GM19099 (cell line): Measurements from ENCODE around the gene ARNT2.

Experiments used
- POLR2A ChIP-seq: IDR thresholded peaks from 3 replicates; pipeline ENCODE4 v1.6.1; 2011; ENCODE audit warnings: low read depth; ENCODE audit not compliant: insufficient read length; ENCODE audit errors: extremely low read depth

The ARNT2 gene

GRCh38 chr15:80550908-80551260, 146.7 kb downstream of the ARNT2 start:
- TF ChIP-seq POLR2A = no peak

DNA sequence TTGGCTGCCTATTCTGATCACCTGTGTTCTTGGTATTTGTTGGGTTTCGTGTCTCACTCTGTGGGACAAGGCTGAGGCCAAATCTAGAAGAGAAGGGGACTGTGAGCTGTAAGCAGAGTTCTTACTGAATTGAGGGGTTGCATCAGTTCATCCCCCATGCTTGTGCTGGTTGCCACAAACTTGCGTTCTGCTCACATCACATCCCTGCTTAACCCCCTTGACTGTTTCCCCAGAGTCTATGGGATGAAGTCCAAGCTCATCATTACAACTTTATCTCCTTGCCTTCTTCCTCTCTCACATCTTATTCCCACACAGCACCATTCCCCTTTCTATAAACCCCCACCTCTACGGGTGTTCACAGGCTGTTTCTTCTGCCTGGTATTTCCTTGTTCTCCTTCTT, 147.2 kb downstream of the ARNT2 start:
- no peak for TF ChIP-seq POLR2A

- TF ChIP-seq POLR2A = no peak
These were observed 150.4 kb downstream of the ARNT2 start for GRCh38 chr15:80554560-80554959.

DNA sequence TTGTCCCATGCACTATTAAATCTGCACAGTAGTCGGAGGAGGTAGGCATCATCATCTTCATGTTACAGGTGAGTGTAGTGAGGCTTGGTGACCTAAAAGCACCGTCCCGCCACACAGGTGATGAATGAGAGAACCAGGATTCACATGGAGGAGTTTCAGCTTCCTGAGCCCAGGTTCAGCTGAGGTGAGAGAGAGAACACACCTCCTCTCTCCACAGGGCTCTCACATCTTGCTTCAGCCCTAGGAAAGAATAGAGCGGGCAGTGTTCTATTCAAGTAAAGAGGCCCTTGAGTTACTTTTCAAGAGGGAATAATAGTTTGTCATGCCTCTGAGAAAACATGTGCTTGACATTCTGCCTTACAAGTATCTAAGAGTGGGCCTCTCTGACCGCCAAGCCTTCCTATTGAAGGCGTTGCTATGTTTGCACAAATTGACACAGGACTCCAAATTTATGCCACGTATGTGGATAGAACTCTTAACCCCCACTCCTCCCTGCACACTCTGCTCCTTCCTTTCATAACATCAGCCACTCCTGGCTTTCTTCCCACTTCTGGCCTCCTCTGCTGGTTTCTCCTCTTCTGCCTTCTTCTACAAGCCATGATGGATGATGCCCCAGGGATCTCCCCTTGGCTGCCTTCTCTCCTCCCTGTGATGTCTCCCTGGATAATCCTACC, 152.6 kb downstream of the ARNT2 start:
- TF ChIP-seq POLR2A = no peak

DNA sequence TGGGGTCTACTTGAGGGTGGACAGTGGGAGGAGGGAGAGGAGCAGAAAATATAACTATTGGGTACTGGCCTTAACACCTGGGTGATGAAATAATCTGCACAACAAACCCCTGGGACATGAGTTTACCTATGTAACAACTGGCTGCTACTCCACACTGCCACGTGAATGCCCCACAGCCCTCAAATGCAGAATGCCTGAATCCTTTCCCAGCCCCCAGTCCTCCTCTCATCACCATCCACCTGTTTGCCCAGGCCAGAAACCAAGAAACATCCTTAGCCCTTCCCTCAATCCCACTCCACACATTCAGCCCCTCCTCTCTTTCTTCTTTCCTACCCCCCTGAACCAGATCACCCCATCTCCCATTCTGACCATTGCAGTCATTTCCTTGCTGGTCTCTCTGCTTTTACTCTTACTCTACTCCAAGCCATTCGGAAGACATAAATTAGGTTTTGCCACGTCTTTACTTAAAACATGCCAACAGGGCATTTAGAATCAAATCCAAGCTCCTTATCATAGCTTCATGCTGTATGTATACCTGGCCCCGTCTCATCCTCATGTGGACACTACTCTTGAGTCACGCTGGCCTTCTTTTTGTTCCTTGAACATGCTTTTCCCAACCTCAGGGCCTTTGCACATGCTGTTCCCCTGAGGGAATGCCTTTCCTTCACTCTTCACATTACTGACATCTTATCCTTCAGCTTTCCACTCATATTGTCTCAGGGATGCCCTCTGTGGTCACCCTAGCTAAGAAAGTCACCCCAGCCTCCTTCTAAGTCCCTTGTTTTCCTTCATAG, 153.5 kb downstream of the ARNT2 start:
- TF ChIP-seq POLR2A = no peak

DNA sequence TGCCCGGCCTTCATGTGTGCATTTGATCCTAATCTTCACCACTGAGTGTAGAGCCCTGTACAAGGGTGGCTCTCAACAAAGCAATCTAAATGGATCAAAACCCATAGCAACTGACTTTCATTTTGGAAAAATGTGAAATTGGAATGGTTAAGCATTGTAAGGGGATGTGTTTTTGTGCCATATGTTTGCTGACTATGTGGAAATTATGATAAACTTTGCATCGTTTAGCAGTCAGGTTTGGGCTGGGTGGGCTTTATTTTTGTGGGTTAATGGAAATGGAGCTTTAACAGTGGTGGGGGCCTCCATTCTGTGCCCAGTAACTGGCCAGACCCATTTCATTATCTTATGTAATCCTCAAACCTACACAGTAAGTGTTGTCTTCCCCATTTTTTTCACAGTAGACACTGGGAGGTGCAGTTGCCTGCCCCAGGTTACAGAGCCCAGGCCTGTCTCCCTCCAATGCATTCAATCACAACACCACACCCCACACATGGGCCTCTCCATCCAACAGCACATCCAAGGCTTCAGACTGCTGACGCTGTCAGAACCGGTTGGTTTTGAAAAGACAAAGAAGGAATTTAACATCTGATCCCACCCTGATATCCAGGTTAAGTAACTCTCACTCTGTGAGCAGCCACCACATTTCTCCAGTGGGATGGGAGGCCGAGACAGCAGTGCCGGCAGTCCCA, 154.6 kb downstream of the ARNT2 start:
- TF ChIP-seq POLR2A = no peak

DNA sequence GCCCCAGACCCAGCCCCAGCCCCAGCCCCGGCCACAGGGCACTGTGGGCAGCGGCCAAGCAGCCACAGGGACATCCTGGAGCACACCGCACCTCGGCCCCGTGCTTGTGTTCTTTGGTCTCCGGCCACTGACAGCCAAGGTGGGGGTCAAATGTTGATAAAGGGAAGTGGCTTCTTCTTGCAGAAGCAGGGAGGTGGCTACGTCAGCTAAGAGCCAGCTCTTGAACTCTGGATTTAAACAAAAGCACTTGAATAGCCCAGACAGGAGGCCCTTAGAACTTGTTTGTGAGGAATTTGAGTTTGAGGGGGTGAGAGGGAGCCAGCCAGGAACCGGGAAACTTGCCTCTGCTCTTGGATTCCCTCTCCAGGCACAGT, 155.1 kb downstream of the ARNT2 start:
- TF ChIP-seq POLR2A = no peak

- TF ChIP-seq POLR2A = no peak
These were observed 155.6 kb downstream of the ARNT2 start for GRCh38 chr15:80559761-80560160.

- TF ChIP-seq POLR2A = no peak
These were observed 156.6 kb downstream of the ARNT2 start for GRCh38 chr15:80560601-80561400.

- no peak for TF ChIP-seq POLR2A
These were observed 157.3 kb downstream of the ARNT2 start for GRCh38 chr15:80561500-80561899.

GRCh38 chr15:80562033-80562432, 157.9 kb downstream of the ARNT2 start:
- no peak for TF ChIP-seq POLR2A

GRCh38 chr15:80562846-80563245, 158.7 kb downstream of the ARNT2 start:
- TF ChIP-seq POLR2A = no peak

- no peak for TF ChIP-seq POLR2A
These were observed 159.3 kb downstream of the ARNT2 start for GRCh38 chr15:80563372-80563997.

DNA sequence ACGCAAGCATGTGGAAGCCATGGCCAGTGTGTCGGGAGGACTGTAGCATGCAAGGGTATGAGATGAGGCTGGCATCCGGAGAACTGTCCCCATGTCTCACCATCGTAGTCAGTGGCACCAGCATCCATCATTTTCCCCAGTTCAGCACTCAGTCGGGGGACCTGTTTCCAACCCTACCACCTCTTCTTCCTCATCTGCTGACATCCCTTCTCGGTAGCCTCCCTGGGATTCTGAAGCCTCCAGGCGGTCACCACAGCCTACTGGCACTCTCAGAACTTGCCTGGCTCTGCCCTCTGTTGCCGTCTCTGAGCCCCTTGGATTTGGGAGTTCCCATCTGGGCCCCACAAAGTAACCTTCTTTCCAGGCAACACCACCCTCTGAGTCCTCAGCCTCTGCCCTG, 159.9 kb downstream of the ARNT2 start:
- TF ChIP-seq POLR2A = no peak

DNA sequence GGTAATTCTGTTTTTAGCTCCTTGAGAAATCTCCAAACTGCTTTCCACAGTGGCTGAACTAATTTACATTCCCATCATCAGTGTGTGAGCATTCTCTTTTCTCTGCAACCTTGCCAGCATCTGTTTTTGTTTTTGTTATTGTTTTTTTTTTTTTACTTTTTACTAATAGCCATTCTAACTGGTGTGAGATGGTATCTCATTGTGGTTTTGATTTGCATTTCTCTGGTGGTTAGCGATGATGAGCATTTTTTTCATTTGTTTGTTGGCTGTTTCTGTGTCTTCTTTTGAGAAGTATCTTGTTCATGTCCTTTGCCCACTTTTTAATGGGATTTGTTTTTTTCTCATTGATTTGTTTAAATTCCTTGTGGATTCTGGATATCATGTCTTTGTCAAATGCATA, 161.2 kb downstream of the ARNT2 start:
- no peak for TF ChIP-seq POLR2A
